K562 (cell line): ENCODE measurements around the gene BSN. TPM values are rescaled to one million over a fixed set of nuclear protein-coding genes. Genes with fewer than 3 reads are reported as not detected.

Experiments used
- CXXC5 ChIP-seq: fragments of 250-450 bp; sonication (Bioruptor Pico); IDR thresholded peaks from 2 replicates; pipeline ENCODE4 v1.8.0; 2022; ENCODE audit warnings: inconsistent platforms, mild to moderate bottlenecking, moderate library complexity
- ELF4 ChIP-seq: fragments of 450-650 bp; formaldehyde crosslinking; IDR thresholded peaks from 2 replicates; pipeline ENCODE4 v1.4.0; 2022; ENCODE audit warnings: missing genetic modification characterization
- KDM5B ChIP-seq: fragments of 200-600 bp; sonication (generic); IDR thresholded peaks from 2 replicates; pipeline ENCODE4 v1.6.1; 2012; ENCODE audit warnings: low read depth, mild to moderate bottlenecking, moderate library complexity, low read length, control low read depth, inconsistent platforms; ENCODE audit not compliant: insufficient replicate concordance
- L3MBTL2 ChIP-seq: fragments of 450-650 bp; IDR thresholded peaks from 2 replicates; pipeline ENCODE4 v1.6.1; 2016; ENCODE audit warnings: mild to moderate bottlenecking, moderate library complexity
- MAX ChIP-seq: sonication (generic); formaldehyde crosslinking; IDR thresholded peaks from 2 replicates; pipeline ENCODE4 v1.9.0; 2022; ENCODE audit warnings: mild to moderate bottlenecking, missing genetic modification reagents
- MLLT1 ChIP-seq, 2 experiments: fragments of 450-650 bp; IDR thresholded peaks; 2 replicates each; pipeline ENCODE4 v1.6.1; 2016
- POLR2G ChIP-seq: fragments of 200-400 bp; formaldehyde crosslinking; IDR thresholded peaks from 2 replicates; pipeline ENCODE4 v1.6.1; 2017; ENCODE audit warnings: low read depth, mild to moderate bottlenecking, antibody characterized with exemption, low read length, moderate library complexity
- RAD21 ChIP-seq, 2 experiments: fragments of 250-450 bp in 1 of 2; fragments of 450-650 bp in 1 of 2; sonication (Bioruptor Pico) in 1 of 2; formaldehyde crosslinking in 1 of 2; IDR thresholded peaks in 1 of 2; conservative IDR thresholded peaks in 1 of 2; 2 replicates each; pipeline versions ENCODE4 v1.4.0 to v1.8.0; 2020 to 2022; ENCODE audit warnings: mild to moderate bottlenecking in 2 of 2, moderate library complexity in 1 of 2
- RBM14 ChIP-seq: fragments of 200-400 bp; formaldehyde crosslinking; IDR thresholded peaks from 2 replicates; pipeline ENCODE4 v1.6.1; 2018; ENCODE audit warnings: low read depth, mild to moderate bottlenecking, low read length, moderate library complexity, borderline replicate concordance; ENCODE audit not compliant: insufficient read depth
- SMAD3 ChIP-seq: fragments of 450-650 bp; formaldehyde crosslinking; conservative IDR thresholded peaks from 2 replicates; pipeline ENCODE4 v1.4.0; 2020; ENCODE audit warnings: mild to moderate bottlenecking
- STAT5A ChIP-seq: IDR thresholded peaks from 2 replicates; pipeline ENCODE4 v1.6.1; 2012; ENCODE audit warnings: low read length, inconsistent platforms, borderline replicate concordance
- TCF7L2 ChIP-seq: fragments of 150-350 bp; IDR thresholded peaks from 2 replicates; pipeline ENCODE4 v1.6.1; 2016; ENCODE audit warnings: low read depth, mild to moderate bottlenecking, low read length, moderate library complexity
- TFAP4 ChIP-seq: sonication (generic); formaldehyde crosslinking; IDR thresholded peaks from 2 replicates; pipeline ENCODE4 v1.8.0; 2022; ENCODE audit warnings: missing genetic modification reagents, mild to moderate bottlenecking, moderate library complexity, borderline replicate concordance
- TSC22D4 ChIP-seq: fragments of 450-650 bp; IDR thresholded peaks from 2 replicates; pipeline ENCODE4 v1.6.1; 2016; ENCODE audit warnings: missing genetic modification characterization, missing biosample characterization, control low read depth
- TSHZ1 ChIP-seq: fragments of 250-450 bp; sonication (Bioruptor Pico); IDR thresholded peaks from 2 replicates; pipeline ENCODE4 v1.4.0; 2020; ENCODE audit warnings: mild to moderate bottlenecking, moderate library complexity
- ZBTB17 ChIP-seq: fragments of 450-650 bp; formaldehyde crosslinking; IDR thresholded peaks from 2 replicates; pipeline ENCODE4 v1.4.0; 2020; ENCODE audit warnings: mild to moderate bottlenecking
- ZKSCAN1 ChIP-seq: fragments of 150-350 bp; IDR thresholded peaks from 2 replicates; pipeline ENCODE4 v1.6.1; 2016; ENCODE audit warnings: low read depth, low read length
- ZNF766 ChIP-seq: fragments of 200-800 bp; sonication (Bioruptor generic); conservative IDR thresholded peaks from 2 replicates; pipeline ENCODE4 v1.6.1; 2016; ENCODE audit warnings: missing genetic modification characterization, missing compliant biosample characterization
- ZNF780A ChIP-seq: fragments of 250-450 bp; sonication (Bioruptor Pico); IDR thresholded peaks from 2 replicates; pipeline ENCODE4 v1.5.0; 2021; ENCODE audit warnings: mild to moderate bottlenecking
- ZSCAN32 ChIP-seq: fragments of 450-650 bp; formaldehyde crosslinking; IDR thresholded peaks from 2 replicates; pipeline ENCODE4 v1.4.0; 2020; ENCODE audit warnings: mild to moderate bottlenecking, moderate library complexity
- polyA plus RNA-seq, 8 experiments: library from polyadenylated mRNA; depleted of rRNA in 4 of 8; stranded (reverse) in 5 of 8; unstranded in 3 of 8; fragments of >200 nt; fragmentation: Nextera tagmentation in 2 of 8; fragmentation: Illumina TruSeq in 1 of 8; extraction: Ambion mirVana in 2 of 8; extraction: Trizol in 1 of 8; gene quantifications; 2 replicates each; pipeline versions ENCODE4 v1.2.1 to v1.2.3, GENCODE V29; 2011 to 2014; ENCODE audit warnings: inconsistent platforms in 1 of 8, missing spikeins in 1 of 8
- total RNA-seq, 7 experiments: library from RNA; depleted of rRNA in 6 of 7; stranded (reverse); fragments of >200 nt in 6 of 7; fragmentation: Illumina TruSeq in 2 of 7; extraction: Trizol in 2 of 7; gene quantifications; 2 replicates each; pipeline versions ENCODE4 v1.2.1 to v1.2.3, GENCODE V29; 2011 to 2021; ENCODE audit warnings: low replicate concordance in 1 of 7

Gene BSN
- total and polyA plus RNA-seq, 9 of the 15 experiments (the other 6 are each of a cell fraction or from before 2014, with no cell fraction given) = 0.03 to 1.5 (median 0.29) TPM

- TF ChIP-seq MLLT1 (IDR thresholded peaks at IDR 0.05) = no peak
- no peak for TF ChIP-seq SMAD3
- TF ChIP-seq POLR2G = peak; percentile 84
- no peak; the same call in 1 of the 2 replicates for TF ChIP-seq ZKSCAN1
- TF ChIP-seq RAD21 (CRISPR knock-in tag; conservative IDR thresholded peaks at IDR 0.05 in 1 of 2, IDR thresholded peaks at IDR 0.05 in 1 of 2) = no peak
- TF ChIP-seq MAX (CRISPR knock-in tag) = peak; percentile 72
- no peak for TF ChIP-seq ZNF780A
- peak; percentile 57 for TF ChIP-seq KDM5B
- TF ChIP-seq TCF7L2 = no peak
- 0 out of 2 replicates have a peak, but pooled peaks have one; percentile 28 for TF ChIP-seq ZSCAN32 (CRISPR knock-in tag)
- no peak for TF ChIP-seq TSC22D4
- TF ChIP-seq TFAP4 (CRISPR knock-in tag) = peak; percentile 86
- TF ChIP-seq TSHZ1 (CRISPR knock-in tag) = 0 out of 2 replicates have a peak, but pooled peaks have one; percentile 14
- peak; percentile 64 for TF ChIP-seq CXXC5 (CRISPR knock-in tag)
- no peak for TF ChIP-seq RBM14
- TF ChIP-seq L3MBTL2 = 0 out of 2 replicates have a peak, but pooled peaks have one; percentile 18
- 0 out of 2 replicates have a peak, but pooled peaks have one; percentile 39 for TF ChIP-seq ZNF766 (CRISPR knock-in tag)
- peak; percentile 60; the same call in 1 of the 2 replicates for TF ChIP-seq ELF4 (CRISPR knock-in tag)
- peak; percentile 35; the same call in 1 of the 2 replicates for TF ChIP-seq STAT5A
- 0 out of 2 replicates have a peak, but pooled peaks have one; percentile 41 for TF ChIP-seq ZBTB17 (CRISPR knock-in tag)
These were observed 135.0 kb downstream of the BSN start, which contains the start of the genes MST1 and RNF123 (continued) for GRCh38 chr3:49689046-49689907.
